GM18873 (cell line): ENCODE data around the gene ID3.

Experiments used
- ATAC-seq: cut with Tn5 transposase; IDR thresholded peaks from one replicate; pipeline ENCODE4 v1.9.1; 2021; ENCODE audit warnings: mild to moderate bottlenecking, moderate library complexity, moderate number of reproducible peaks; ENCODE audit not compliant: unreplicated experiment, low FRiP score

ID3 gene

DNA sequence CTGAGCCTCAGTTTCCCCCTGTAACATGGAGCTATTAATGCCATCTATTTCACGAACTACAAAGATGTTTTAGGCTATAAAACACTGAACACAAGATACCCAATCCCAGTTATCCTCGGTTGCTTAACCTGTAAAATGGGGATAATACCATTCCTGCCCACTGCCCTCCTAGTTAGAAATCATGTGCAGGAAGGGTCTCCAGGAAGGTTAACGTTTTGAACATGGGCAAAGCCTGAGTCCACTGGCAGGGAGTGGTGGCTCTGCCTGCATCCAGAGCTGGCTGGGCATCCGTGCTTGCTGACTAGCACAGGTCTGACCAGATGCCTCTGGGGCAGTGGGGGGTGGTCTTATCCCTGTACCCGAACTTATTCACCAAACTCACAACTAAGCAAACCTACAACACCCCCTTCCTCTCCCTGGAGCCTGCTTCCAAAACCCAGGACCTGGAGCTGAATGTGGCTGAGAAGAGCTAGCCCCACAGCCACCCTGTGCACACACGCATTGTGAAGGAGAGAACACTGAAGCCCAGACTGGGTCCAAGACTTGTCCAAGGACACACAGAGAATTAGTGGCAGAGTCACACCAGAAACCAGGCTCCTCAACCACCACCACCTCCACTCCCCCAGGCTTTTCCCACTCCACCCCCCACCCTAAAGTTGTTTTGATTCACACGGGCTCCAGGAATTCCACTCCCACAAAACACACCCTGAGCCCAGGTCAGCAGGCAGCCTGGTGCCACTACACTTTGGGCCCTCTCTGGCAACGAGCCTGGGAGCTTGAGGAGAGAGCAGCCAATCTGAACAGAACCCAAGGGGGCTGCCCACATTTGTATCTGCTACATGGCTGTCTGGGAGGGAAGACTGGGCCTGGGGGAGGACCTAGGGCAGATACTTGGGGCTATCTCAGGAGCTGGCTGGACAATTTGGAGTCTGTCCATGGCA lies 29.9 kb downstream of the ID3 start:
- ATAC-seq = no peak

DNA sequence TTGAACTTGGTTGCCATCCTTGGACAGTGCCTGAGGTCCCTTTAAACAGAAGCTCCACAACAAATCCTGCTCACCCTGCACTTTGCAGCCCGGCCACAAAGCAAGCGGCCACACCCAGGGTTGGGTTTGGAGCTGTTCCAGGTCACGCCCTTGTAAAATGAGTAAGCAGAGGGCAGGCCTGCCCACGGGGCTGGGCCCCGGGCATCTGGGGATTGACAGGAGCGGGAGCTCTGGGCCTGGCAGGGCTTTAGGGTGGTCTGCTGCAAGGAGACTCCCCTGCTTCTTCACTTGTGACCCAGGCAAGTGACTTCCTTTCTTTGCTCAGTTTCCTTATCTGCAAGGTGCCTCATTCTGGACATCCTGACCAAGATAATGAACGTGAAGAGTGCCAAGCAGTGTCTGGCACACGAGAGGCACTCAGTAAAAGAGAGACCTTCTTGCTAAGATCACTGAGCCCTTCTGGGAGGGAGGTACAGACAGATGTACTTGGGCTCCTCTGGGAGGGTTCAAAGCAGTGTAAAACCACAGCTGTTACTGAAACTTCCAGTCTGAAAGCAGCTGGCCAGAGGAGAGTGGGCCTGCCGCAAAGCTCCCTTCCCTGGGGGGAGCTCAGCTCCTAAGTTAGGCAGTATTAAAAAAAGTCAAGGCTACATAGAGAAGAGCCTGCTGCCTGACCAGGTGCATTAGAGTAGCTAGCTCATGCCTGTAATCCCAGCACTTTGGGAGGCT lies 30.9 kb downstream of the ID3 start:
- peak; percentile 34 for ATAC-seq

DNA sequence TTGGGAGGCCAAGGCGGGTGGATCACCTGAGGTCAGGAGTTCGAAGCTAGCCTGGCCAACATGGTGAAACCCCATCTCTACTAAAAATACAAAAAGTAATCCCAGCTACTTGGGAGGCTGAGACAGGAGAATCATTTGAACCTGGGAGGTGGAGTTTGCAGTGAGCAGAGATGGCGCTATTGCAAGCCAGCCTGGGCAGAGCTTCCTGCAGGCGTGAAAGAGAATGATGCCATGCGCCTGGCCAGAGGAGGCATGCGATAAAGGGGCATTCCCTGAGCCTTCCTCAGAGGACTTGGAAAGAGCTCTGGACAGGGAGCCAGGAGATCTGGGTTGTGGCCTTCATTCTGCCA lies 31.4 kb downstream of the ID3 start:
- no peak for ATAC-seq

DNA sequence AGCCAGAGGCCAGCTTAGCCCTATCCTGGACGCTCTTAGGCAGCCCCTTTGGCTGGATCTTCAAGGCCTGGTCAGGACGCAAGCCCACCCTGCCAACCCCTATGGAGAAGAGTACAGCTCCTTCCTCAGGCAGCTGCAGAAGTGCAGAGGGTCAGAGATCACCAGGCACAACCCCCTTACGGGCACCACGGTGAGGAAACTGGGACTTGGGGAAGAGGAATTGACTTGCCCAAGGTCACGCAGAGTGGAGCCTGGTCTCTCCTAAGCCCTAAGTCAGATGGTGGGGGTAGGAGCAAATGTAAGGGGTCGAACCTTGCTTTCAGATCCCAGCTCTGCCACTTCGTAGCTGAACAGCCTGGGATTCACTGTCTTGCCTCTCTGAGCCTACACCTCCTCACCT lies 31.9 kb downstream of the ID3 start:
- no peak for ATAC-seq

DNA sequence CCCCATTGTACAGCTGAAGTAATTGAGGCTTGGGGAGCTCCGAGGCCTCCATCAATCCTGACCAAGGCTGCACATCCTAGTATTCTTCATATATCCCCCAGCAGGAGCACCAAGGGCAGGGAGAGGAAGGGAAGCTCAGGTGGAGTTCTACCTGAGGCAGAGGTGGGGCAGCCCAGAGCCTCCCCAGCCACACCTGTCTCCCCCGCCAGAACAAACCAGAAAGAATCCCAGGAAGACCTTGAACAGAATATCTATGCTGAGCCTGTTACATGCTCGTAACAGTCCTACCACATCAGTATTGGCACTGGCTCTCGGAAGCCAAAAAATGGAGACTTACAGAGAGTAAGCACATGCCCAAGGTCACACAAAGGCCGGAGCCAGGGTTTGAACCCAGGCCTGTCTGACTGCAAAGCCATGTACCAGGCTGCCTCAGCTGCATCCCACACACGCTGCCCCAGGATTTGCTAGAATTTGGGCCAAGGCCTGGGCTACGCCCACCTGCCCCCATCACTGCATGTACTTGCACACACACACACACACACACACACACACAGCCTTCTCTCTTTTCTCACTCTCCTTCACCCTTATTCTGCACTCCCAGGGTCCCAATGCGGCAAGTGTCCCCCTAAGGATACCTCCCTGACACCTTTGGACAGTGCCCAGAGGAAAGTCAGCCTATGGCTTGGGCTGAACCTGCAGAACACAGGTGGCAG lies 32.8 kb downstream of the ID3 start:
- ATAC-seq = no peak

DNA sequence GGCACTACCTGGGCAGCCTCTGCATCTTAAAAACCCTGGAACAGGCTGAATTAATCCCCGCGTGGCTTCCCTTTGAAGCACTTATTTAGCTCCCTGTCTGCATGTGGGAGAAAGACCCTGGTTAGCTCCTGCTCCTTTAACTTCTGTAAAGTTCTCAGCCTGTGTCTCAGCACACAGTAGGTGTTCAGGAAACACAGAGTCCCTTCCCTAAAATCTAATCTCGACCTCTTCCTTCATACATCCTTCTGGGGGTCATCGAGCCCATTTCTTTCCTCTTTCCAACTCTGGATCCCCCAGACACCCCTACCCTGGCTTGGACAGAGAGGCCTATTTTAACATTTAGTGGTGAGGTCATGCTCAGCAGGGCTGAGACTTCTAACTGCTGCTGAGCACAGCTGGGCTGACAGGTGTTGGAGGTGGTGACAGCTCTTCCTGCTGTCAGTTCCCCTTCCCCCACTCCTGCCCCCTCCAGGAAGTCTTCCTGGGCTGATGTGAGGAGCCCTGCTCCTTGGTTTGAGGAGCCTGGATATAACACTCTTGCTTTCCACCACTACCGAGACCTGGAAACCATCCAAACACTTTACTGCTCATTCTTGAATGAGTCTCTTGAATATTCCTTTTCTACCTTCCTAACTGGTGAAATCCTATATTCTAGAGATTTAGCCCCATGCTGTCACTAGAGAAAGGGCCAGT lies 33.6 kb downstream of the ID3 start:
- ATAC-seq = no peak

DNA sequence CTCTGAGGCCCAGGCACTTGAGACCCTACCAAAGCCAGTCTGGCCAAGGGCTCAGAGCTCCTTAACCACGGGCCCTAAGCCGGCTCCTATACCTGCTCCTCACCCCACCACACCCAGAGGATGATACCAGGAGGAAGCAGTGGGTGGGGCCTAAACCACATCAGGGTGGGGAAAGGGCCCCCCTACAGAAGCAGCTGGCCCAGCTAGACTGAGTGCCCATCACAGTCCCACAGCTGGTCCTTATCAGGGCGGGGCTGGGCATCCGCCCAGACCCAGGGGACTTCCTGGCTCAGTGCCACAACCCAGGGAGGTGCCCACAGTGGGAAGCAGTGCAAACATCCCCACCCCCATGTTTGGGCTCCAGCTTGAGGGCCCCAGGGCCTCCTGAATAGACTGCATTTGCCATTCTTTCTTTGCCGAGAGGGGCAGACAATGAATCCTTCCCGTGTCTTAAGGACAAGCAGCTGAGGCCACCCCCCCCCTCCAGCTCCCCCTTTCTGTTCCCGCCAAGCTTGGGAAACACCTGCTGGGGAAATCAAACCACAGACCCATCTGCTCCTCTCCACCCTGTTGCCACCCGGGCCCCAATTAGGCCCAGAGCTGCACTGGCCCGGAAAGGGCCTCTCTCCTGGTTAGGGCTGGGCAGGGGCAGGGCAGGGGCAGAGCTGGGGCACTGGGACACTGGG lies 34.4 kb downstream of the ID3 start:
- ATAC-seq = no peak

DNA sequence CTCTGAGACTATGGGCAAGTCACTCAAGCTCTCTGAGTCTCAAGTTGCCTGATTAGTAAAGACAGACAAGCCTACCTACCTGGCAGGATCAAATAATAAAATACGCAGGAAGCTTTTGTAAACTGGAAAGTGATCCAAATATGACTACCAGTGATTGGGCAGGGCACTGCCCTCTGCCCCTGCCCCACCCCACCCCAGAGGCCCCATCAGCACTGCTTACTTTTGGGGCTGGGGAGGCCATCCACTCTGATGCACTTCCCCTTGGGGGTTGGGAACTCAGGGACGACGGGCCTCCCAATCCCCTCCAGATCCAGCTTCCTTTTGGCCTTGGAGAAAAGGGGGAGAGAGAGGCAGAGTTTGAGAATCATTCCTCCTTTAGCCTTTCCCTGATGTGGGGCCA lies 35.1 kb downstream of the ID3 start:
- ATAC-seq = no peak

DNA sequence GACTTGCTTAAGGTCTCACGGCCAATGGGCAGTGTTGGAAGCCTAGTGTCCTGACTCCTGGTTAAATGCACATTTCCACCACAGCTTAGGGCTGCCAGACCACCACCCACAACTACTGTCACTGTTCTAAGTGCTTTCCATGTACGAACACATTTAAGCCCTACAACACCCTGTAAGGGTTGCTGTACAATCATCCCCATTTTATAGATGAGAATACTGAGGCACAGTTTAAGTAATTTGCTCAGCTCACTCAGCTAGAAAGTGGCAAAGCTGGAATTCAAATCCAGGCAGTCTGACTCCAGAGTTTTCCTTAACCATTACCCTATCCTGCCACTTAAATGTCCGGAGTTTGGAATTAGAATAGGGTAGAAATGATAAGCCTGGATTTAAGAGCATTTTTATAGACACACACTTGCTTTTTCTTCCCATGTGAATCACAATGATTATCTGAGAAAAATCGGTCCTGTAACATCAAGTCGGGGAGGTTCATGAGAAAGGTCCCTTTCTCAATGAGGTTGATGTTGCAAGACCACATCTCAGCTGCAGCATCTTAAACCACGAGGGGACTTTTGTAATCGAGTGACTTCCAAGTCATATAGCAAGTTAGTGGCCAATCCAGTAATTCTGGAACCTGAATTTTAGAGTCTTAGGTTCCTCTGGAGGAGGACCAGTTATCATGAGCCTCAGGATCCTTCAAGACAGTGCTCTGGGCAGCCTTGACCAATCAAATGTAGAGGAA lies 36.9 kb downstream of the ID3 start:
- no peak for ATAC-seq

DNA sequence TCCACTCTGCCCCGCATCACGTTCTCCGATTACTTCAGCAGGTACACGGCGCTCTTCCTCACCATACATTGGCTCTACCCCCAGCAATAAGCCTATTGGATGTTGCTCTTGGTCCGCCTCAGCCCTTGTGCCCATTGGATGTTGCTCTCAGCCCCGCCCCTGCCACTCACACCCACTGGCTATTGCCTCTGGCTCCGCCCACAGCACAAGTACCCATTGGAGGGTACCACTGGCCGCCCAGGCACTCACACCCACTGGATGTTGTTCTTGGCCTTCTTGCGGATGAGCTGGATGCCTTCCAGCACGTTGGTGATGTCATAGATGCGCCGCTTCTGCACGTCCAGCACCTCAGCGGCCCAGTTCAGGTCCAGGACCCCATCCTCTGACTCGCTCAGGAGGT lies 37.7 kb downstream of the ID3 start:
- ATAC-seq = no peak

DNA sequence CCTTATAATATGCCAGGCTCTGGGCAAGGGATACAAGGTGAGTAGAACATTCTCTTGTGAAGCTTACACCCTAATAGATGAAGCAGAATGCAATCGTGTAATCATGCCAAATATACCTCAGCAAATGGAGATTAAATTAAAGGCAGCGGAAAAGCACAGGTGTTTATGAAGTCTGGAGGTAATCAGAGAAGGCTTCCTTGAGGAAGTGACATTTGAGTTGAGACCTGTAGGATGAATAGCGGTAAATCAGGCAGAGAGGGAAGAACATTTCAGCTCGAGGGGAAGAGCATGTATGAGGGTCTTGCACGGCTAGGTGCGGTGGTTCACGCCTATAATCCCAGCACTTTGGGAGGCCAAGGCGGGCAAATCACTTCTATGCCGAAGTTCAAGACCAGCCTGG lies 41.7 kb downstream of the ID3 start:
- ATAC-seq = no peak

DNA sequence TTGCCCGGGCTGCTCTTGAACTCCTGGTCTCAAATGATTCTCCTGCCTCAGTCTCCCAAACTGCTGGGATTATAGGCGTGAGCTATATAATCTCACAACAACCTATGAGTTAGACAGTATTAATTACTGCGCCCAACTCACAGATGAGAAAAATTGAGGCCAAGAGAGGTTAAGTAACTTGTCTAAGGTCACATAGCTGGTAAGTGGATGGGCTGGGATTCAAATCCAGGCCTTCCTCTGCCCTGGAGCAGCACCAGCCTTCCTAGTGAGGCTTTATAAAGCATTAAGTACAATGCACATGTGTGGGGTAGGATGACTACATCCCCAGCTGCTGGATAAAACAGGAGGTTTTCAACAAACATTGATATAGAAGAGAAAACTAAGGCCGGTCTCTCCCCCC lies 43.4 kb downstream of the ID3 start:
- no peak for ATAC-seq

DNA sequence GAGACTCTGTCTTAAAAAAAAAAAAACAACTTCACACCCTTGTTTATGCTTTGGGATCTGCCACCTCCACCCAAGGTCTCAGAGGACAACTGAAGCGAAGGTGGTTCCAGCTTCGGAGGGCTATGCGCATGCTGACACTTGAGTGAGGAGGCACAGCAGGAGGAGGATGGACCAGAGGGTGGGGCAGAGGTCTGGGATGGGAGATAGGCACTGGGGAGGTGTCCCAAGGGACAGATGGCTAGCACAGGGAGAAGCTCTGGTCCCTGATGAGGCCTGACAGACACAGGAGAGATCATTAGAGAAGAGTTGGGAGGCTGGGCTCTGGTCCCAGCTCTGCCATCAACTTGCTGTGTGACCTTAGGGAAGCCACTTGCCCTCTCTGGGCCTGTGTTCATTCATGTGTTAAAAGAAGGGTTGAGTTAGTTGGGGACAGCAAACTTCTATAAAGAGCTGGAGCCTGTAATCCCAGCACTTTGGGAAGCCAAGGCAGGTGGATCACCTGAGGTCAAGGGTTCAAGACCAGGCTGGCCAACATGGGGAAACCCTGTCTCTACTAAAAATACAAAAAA lies 45.1 kb downstream of the ID3 start:
- no peak for ATAC-seq

DNA sequence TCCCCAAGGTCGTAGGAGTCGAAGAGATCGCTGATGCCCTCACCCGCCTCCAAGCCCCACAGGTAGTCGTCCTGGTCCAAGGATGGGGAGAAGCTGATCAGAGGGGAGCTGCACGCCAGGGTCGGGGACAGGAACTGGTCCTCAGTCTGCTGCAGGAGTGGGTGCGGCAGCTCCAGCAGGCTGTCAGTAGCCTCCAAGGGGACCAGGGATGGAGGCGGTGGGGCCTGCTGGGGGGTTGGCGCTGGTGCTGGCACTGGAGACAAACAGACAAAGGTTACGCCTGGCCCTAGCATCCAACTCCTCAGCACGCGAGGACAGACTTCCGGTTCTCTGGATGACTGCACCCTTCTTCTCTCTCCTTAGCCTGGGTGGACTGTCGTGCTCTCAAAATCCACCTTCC lies 49.4 kb downstream of the ID3 start:
- ATAC-seq = no peak
